ENCODE results near the gene CPTP. TPM values are rescaled to one million over a fixed set of nuclear protein-coding genes. Genes with fewer than 3 reads are reported as not detected.

CPTP gene
- total RNA-seq, 1 experiment from 2014 or later, result 14.0 TPM

DNA sequence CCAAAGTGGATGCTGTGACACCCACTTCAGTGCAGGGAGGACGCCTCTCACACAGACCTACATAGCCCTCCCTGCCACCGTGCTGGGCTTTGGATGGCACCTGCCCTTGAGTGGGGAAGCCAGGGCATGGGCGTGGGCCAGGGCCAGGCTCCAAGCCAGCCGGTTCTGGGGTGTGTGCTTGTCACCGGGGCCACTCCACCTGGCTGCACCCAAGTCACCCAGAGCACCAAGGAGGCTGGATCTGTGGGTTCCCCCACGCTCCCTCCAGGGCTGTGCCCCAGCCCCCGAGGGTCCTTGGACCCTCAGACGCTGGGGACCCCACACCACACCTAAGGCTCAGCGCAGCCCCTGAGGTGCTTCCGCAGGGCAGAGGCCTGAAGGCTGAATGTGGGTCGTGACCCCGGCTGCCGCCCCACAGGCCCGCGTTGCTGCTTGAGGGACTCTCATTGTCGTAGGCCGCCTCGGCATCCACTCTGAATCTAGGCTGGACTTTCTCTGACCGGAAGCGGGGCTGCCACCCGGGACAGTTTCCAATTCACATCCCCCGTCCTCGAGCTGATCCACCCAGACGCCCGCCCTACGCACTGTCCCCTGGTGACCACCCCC lies 32.3 kb downstream of the CPTP start:
- Histone ChIP-seq H3K23ac (ENCODE audit: insufficient read length, low read depth, low read length) (no peak overlapping the region), H3T11ph (ENCODE audit: low read length) (no peak overlapping the region), H2BK120ac (ENCODE audit: low read depth, low read length, poor library complexity, severe bottlenecking) (no peak overlapping the region), H3K27me3 (ENCODE audit: insufficient read depth, low read length) (peaks cover 4% of the 10 kb centered on the region; the same call in 1 of the 2 replicates), H3K4me1 (ENCODE audit: insufficient read depth, low read length) (peaks cover 2% of the 10 kb centered on the region; the same call in 1 of the 2 replicates), H2BK15ac (ENCODE audit: low read depth, low read length) (no peak overlapping the region), H3K14ac (ENCODE audit: insufficient read depth, low read length) (no peak overlapping the region; the same call in 1 of the 2 replicates), H2BK12ac (ENCODE audit: insufficient read length, low read depth, low read length) (no peak overlapping the region), H3K56ac (ENCODE audit: insufficient read length, low read depth, low read length) (no peak overlapping the region), H3K23me2 (ENCODE audit: insufficient read length, low read depth, low read length, poor library complexity, severe bottlenecking) (peaks cover 7% of the 10 kb centered on the region), H4K8ac (replicated peaks; ENCODE audit: insufficient read length, low read depth, low read length) (no peak overlapping the region), H3K27ac (ENCODE audit: insufficient read length, low read depth, low read length) (no peak overlapping the region), H4K5ac (ENCODE audit: insufficient read length, low read depth, low read length) (no peak overlapping the region), H3K4ac (ENCODE audit: low read depth, low read length) (no peak overlapping the region), H3K79me1 (ENCODE audit: insufficient read depth, low read depth, low read length, poor library complexity, severe bottlenecking) (no peaks in the 10 kb centered on the region), H4K20me1 (ENCODE audit: control insufficient read depth, insufficient read depth, insufficient read length) (no peaks in the 10 kb centered on the region), H3K9ac (ENCODE audit: extremely low read depth, insufficient read length, low read length) (no peak overlapping the region), H2BK5ac (ENCODE audit: insufficient read length, low read length) (no peak overlapping the region), H3K9me3 (ENCODE audit: control insufficient read depth, low read depth, low read length) (no peaks in the 10 kb centered on the region), H2BK20ac (ENCODE audit: low read depth, low read length, poor library complexity, severe bottlenecking) (no peak overlapping the region), H3K79me2 (ENCODE audit: insufficient read depth, low read length) (no peaks in the 10 kb centered on the region), H3K18ac (ENCODE audit: insufficient read length, low read depth, low read length) (no peak overlapping the region), H2AFZ (ENCODE audit: low read length) (no peak overlapping the region), H4K91ac (ENCODE audit: insufficient read length, low read depth, low read length) (no peak overlapping the region), H2AK5ac (ENCODE audit: insufficient read length, low read length) (no peak overlapping the region), H3K4me2 (ENCODE audit: insufficient read depth, insufficient read length, low read length) (no peak overlapping the region)
- no CpG with 5 or more reads among the region's 26 CpGs for WGBS (ENCODE audit: extremely low coverage, insufficient read length, low lambda C conversion rate)
- no peak overlapping the region for H3K27ac Mint-ChIP-seq
- no peak for DNase-seq
- peaks cover 44% of the 10 kb centered on the region for H3K27me3 Mint-ChIP-seq (ENCODE audit: low read depth)
- no peaks in the 10 kb centered on the region; a peak in 2 of 5 replicates for H3K9me3 Mint-ChIP-seq
- peaks cover 0 to 8% (median 2%) of the 10 kb centered on the region in 3 experiments; a peak in 1 of 7 replicates for H3K36me3 Mint-ChIP-seq (ENCODE audit: insufficient read depth in 1 of 3, low read depth in 3 of 3)
- TF ChIP-seq, protein P1, sequence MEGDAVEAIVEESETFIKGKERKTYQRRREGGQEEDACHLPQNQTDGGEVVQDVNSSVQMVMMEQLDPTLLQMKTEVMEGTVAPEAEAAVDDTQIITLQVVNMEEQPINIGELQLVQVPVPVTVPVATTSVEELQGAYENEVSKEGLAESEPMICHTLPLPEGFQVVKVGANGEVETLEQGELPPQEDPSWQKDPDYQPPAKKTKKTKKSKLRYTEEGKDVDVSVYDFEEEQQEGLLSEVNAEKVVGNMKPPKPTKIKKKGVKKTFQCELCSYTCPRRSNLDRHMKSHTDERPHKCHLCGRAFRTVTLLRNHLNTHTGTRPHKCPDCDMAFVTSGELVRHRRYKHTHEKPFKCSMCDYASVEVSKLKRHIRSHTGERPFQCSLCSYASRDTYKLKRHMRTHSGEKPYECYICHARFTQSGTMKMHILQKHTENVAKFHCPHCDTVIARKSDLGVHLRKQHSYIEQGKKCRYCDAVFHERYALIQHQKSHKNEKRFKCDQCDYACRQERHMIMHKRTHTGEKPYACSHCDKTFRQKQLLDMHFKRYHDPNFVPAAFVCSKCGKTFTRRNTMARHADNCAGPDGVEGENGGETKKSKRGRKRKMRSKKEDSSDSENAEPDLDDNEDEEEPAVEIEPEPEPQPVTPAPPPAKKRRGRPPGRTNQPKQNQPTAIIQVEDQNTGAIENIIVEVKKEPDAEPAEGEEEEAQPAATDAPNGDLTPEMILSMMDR (conservative IDR thresholded peaks at IDR 0.05), result no peak
- H3K4me1 Mint-ChIP-seq, result peaks cover 34 to 58% of the 10 kb centered on the region in 2 experiments
- no peak overlapping the region; a peak in 1 of 5 replicates for H3K4me3 Mint-ChIP-seq
